Left renal cortex interstitium (tissue), 4 donors: ENCODE data around the gene PRR16. TPM values are rescaled to one million over a fixed set of nuclear protein-coding genes. Genes with fewer than 3 reads are reported as not detected.

ENCODE experiments used
- DNase-seq, 4 donors: peaks; one replicate each; pipeline ENCODE4 v3.0.0-alpha.2; 2013; ENCODE audit warnings: low read depth in 4 of 4, low spot score in 2 of 4, missing footprints in 1 of 4
- polyA plus RNA-seq, 4 donors: library from polyadenylated mRNA; unstranded; fragments of 120-200 nt; gene quantifications; one replicate each; pipeline ENCODE4 v1.2.1, GENCODE V29; 2013; ENCODE audit not compliant: insufficient read length in 4 of 4

PRR16 gene
- polyA plus RNA-seq, 4 donors = 1.8 to 6.2 (median 3.9) TPM

DNA sequence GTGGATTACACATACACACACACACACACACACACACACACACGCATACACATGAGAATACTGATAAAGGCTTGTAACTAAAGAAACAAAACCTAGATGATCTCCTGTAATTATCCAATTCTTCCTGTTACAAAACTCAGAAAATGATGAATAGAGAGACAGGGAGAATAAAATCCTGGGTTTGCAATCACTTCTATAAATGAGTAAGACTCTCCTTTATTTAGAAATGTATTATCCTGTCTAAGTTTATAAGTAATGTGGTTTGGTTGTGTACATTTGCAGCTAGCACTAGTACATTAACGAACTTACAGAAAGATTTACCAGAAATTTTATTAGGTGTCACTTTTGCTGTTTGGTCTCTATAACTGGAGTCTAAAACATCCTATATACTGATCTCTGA, 2.8 kb upstream of the PRR16 start:
- no peak for DNase-seq

DNA sequence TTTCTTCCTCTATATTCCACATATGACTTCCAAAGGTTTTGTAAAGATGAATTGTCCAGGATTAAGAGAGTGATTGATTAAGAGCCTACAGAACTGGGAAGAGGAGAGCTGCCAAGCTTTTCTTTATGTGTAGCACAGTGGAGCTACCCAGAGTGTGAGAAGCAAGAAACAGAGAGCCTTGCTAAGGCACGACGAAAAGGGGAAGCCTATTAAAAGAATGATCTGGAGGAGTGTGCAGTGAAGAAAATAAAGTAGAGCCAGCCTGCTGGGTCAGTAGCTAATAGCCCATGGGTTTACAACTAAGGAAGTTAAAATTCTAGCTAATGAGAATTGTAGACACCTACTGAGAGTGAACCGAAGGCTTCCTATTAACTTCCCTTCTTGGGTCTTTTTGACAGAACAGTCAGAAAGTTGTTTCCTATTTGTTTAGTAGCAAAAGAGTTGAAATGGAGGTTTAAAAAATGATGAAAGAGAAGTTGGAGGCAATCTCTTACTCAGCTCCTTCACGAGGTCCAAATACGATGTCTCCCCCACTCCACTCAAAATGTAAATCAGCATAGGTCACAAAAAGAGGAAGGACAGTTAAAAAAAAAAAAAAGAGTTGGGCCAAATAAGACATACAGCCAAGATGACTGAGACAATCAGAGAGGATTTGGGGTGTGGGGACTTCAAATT, 957 bp upstream of the PRR16 start:
- no peak for DNase-seq

DNA sequence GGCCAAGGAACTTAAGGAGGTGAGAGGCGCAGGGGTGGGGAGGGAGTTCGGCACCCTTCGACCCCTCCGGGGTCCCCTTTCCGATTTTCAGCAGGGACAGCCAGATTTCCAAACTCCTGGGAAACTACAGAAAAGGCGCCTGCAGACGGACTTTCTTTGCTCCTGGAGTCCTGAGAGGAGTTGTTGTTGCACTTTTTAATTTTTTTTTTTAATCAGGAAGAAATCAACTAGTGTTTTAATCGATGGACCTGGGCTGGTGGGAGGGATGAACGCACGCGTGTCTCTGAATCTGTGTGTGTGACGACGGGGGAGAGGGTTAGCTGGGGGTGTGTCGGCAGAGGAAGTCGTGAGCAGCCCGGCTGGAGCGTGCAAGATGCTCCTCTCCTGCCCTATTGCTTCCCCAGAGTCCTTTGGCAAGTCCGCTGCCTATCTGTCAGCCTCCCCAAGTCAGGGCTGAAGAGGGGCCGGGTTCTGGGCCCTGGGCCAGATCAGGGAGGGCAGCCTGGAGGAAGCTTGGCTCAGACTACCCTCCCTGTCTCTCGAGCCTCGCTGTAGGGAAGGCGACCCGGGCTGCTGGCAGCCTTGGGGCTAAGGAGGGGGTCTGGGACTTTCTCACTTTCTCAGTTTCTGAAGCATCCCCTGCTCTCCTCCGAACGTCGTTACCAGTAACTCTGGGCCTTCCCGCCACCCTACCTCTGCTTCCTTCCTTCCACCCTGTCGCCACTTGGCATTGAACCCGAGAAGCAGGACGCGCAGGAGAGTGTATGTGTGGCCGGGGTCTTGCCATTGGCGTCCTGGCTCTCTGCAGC, 731 bp downstream of the PRR16 start:
- DNase-seq = no peak

DNA sequence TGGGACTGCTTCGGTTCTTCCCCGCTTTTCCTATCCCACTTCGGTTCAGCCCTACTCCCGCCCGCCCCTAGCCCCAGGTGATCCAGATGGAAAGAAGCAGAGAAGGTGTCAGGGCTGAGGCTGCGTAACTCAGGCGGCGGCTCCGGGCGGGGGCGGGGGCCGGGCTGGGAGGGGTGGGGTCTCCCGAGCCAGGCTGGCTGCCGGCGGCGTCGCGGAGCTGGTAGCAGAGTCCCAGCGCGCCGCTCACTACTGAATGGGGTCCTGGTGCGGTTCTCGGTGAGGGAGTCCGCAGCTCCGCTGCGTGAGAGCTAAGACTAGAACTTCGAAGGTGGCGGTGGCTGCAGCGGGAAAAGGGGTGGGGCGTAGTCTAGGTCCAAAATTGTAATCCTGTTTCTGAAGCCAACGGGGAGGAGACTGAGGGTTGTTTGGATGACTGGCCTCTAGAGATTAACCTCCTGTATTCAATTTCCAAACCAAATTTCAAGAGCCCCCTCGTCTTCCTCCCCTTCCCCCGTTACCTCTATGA, 1.4 kb downstream of the PRR16 start:
- DNase-seq = no peak

DNA sequence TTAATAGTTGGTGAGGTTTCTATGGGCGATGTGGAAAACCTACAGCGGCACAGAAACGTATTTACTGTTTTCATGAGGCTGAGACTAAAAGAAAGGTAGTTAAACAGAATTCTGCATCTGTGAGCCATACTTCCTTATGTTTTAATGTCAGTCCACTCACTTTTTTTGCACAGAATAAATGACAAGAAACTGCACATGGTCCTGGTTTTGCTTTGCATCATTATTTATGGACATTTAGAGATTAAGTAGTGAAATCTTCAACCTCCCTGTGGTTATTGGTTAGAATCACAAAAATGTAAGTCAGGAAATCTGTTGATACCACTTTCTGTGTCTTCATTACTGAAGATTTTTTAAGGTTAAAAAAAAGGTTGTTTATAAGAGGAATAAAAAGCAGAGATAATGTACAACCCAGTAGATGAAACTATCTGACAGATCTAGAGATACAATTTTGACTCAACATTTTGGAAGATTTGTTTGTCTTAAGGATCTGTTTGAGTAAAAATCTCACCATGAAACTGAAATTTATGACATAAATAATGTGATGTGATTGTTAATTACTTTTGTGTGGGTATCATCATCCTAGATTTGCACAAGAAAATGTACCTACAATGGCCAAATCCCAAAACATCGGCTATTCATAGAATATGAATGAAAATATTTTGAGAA, 2.4 kb downstream of the PRR16 start:
- no peak for DNase-seq

DNA sequence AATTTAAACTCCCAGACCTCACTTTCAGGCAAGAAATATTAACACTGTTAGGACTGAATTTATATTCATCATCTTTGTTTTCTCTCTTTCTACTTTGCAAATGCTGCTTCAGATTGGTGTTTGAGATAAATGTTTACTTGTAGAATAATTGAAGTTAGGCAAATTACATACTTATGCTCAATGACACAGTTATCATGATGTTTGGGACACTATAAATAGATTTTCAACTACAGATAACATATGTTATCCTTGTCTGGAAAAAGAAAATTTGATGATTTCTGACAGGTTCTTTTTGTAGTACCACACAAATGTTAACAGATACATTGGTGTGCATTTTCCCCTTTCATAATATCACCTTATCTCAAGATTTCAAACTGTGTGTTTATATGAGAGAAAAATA, 7.9 kb downstream of the PRR16 start:
- no peak for DNase-seq

DNA sequence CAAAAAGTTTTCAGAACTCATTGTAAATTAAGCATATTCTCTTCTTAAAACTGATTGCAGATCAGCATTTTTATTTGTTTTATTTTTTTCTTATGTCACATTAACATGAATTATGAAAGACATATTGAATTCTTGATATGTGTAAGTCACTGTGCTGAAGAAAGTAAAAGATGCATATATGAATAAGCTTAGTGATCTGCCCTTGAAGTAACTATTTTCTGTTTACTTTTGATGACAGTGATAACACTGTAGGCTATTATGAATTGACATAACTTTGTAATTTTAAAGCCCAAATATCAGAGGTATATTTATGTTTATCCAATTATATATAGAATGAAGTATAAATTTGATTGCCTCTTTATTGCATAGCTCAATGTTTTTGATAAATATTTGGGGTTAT, 8.8 kb downstream of the PRR16 start:
- no peak for DNase-seq

DNA sequence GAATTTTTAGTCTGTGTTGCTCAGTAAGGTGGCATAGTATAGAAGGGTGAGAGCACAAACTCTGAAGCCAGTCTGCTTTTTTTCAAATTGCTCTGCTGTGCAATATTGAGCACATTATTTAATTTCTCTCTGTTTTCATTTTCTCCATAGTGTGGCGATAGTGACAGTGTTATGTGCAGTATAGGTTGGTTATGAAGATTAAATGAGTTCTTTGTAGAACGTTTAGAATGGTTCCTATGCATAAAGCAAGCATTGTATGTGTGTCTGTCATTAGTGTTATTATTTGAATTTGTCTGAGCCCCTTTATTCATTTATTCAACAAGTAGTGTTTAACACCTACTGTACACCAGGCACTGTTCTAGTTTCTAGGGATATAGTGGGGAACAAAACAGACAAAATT, 9.2 kb downstream of the PRR16 start:
- no peak for DNase-seq

DNA sequence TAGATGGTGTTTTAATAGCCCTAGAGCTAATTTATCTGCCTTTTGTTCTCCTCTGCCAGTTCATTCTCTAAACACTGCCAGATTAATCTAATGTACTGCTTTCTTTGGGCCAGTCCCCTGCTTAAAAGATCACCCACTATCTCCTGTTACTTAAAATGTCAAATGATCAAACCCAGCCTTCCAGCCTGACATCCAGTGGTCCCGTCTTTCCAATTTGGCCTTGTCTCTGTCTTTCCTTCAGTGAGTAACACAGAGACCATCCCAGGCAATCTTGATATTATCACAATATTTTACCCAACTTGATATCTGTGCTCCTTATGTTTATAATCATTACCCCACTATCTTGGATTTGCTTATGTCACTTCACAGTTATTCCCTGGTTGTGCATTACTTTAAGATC, 12.0 kb downstream of the PRR16 start:
- DNase-seq = no peak

DNA sequence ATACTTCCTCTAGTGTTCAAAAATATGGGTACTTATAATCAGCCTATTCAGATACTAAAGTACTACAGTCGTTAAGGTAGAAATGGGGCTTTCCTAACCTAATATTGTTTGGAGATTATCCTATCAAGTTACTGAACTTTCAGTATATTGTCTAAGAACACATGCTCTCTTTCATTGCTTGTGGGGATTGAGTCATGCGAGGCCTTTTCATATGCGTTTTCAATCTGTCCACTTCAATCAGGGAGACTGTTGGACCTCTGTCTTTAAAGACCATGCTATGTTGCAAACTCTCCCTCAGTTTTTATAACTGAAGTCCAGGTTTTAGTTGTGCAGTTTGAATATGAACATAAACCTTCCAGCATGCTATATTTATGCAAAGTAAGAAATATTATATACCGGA, 15.0 kb downstream of the PRR16 start:
- DNase-seq = no peak

DNA sequence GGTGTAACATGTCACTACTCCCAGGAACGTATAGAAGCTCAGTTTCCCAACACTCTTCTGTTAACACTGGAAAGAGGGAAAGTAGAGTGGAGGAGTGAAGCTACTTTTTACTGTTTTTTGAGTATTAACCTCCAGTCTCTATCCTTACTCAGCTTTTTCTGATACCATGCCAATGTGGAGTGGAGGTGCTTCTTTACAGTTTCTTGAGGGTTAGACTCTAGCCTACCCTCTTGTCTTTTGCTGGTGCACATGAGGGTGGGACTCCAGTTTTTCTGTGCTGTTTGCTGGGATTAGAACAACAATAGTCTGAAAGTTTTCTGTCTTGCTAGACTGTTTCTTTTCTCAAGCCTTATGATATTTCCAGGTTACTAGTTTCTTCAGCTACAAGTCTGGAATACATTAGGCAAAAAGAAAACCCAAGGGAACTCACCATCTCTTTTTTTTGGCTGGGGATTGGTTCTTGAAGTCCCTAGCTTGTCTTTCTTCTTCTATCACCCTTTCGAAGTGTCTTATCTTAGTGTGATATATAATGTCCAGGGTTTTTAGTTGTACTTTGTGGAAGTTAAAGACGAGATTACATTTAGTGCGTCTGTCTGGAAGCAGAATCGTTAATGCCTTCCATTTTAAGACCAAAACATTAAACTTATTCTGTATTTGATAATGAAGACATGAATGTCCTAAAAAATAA, 35.9 kb downstream of the PRR16 start:
- no peak for DNase-seq

DNA sequence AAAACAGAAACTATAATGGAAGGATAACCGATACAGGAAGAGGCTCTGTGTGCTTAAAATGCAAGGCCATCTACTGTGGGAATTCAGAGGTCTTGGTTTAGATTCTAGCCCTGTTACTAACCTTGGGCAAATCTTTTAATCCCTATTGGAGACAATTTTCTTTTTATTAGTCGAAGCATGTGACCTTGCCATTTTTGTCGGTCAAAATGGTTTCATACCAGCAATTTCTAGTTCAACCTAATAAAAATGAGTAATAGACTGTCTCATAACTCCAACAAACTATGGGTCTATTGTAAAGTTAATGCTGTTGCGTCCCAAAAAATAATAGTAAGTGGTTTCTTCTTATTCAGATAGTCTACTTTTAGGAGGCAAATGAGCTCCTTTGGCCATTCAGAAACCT, 38.4 kb downstream of the PRR16 start:
- no peak for DNase-seq

DNA sequence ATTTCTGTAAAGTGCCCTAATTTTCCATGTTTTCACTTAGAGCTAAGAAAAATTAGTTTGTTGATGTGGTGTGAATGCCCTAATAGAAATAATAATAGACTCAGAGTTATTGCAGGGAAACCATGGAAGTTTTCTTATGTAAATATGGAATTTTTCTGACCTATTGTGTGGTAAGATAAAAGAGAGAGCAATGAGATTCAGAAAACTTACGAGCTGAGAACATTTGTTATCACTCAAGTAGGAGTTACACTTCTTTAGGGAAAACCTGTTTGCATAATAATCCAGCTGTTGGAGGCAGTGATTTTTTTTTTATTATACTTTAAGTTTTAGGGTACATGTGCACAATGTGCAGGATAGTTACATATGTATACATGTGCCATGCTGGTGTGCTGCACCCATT, 39.2 kb downstream of the PRR16 start:
- DNase-seq = no peak

DNA sequence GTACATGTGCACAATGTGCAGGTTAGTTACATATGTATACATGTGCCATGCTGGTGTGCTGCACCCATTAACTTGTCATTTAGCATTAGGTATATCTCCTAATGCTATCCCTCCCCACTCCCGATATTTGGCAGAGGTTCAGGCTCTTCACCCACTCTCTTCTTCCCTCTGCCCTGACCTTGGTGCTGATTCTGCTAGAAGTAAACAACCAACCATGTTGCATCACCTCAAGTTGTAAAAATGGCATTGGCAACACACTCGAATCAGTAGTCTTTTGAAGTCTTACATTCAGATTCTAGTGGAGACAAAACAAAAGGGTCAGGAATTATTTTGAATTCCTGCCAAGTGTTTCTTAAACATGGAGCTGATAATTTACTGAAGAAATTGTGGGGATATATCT, 40.0 kb downstream of the PRR16 start:
- DNase-seq = no peak

DNA sequence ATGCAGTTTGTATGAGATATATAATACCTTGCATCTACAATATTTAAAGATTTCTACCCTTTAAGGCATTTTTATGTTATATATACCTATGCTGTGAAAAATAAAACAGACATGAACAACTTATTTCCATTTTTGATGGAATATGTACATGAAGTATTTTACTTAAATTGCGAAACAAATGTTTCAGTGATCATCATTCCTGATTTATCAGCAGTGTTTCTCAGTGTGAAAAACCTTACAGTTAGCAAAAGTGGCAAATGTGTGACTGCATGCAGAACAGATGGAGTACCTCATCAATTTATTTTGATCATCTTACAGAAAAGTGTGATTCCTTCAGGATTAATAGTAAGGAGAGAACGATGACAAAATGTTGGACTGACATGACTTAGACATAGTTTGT, 43.1 kb downstream of the PRR16 start:
- no peak for DNase-seq

DNA sequence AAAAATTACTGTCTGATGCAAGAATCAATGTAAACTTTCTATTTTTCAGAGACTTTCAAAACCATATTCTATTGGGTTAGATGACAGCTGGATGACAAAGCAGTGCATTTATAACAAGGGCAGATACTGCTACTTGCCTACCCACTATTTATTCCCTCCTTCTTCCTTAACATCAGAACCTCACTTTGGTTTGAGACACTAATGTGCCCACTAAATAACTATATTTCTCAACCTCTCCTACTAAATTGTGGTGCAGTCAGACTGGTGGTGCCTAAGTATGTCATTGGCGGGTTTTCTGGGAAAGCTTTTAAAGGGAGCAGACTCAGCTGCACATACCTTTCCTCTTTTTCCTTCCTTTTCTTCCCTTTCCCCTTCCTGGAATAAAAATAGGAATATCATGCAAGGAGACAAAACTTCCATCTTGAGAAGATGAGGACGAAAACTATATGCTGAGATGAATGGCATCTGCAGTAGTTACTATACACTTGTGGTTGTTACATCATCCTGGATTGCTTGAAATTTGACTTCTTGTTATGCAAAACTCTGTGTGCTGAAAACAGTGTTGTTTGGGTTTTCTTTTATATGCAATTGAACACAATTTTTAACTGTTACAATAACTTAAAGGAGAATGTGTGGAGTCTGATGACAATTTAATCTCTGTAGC, 43.8 kb downstream of the PRR16 start:
- no peak for DNase-seq

DNA sequence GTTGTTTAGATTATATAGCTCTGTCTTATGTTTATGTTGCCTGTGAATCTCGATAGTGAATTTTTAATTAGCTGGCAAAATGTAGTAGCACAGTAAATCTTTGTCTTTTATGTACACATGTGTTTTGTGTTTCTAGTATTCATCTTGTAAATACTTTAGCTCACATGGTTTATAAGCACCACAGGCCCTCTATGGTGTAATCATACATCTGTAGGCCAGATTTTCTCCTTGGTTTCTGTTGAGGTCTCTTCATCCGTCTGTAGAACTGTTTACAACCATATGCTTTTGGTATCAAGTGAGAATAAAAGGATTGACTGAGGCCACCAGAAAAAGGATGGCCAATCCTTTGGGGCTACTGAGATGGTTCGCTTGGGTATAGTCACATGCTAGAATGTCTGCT, 45.0 kb downstream of the PRR16 start:
- no peak for DNase-seq

DNA sequence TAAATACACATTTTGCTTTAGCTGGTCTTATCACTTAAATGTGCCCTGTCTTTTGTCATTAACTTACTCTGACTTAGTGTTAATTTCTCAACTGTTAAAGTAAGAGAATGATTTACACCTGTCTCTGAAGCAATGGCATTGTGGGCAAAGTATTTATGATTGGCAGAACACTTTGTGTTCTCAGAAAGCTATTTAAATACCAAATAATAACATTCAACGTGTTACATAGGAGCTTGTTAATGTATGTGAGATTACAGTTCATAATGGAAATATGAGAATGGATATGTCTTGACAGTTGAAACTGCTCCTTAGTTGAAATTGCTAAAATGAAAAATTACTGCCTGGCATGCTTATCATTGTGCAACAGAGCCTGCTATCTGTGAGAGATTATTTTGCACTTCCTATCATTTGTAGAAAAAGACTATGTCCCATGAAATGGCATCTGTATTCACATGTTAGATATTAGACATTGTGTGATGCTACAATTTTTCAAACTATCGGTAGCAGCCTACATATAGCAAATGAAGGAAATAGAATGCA, 46.1 kb downstream of the PRR16 start:
- no peak for DNase-seq

DNA sequence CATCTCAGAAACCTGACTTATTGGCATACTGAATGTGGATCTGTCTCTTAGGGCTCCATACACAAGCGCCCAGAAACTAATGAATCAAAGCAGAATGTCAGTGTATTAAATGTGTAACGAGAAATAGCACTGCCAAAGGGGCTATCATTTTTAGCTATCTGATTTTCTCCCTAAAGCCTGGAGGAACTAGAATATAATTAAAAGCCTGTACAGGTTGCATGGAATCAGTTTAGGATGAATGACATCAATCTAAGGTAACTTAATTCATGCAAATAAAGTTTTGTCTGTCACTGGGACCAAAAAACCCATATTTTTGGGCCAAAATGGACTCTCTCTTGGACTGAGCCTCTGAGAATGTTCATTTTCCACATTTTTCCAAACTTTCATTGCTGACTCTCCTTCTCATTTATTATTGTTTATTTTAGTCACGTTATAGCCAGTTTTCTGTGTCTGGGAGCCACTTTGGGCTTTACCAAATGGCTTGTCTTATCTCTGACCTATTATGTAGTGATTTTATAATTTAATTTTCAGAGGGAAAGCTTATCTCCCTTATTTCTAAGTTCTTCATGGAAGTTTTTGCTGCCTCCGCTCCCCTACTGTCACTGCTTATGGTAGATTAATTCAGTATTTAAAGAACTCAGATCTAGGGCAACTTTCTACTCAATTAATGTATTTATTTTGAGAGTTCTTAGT, 47.0 kb downstream of the PRR16 start:
- no peak for DNase-seq

DNA sequence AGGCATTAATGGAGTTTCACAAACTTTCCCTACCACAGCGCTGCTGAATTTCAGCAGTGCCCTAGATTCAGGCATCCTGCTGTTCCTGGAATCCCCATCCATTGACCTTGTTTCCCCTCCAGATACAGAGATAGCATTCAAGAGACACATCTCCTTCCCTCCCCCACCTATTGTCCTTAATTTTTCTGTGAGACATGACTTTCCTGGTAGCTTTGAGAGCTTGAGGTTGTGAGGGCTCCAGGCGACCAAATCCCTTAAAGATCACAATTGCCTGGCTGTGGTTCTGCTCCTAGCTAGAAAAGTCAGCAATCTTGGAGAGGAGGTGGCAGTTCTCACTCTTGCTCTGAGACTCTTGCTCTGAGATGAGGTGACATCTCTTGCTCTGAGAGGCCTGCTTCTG, 48.0 kb downstream of the PRR16 start:
- no peak for DNase-seq
